ENCODE data around the gene NPAS3. TPM values are rescaled to one million over a fixed set of nuclear protein-coding genes. Genes with fewer than 3 reads are reported as not detected.
A peak's percentile ranks its signal among the peaks of the same experiment; 100 is the strongest.

NPAS3 gene
- total and polyA plus RNA-seq, 2 of the 8 experiments (the other 6 are each of a cell fraction or from before 2014, with no cell fraction given) = 0.11 to 0.60 TPM

DNA sequence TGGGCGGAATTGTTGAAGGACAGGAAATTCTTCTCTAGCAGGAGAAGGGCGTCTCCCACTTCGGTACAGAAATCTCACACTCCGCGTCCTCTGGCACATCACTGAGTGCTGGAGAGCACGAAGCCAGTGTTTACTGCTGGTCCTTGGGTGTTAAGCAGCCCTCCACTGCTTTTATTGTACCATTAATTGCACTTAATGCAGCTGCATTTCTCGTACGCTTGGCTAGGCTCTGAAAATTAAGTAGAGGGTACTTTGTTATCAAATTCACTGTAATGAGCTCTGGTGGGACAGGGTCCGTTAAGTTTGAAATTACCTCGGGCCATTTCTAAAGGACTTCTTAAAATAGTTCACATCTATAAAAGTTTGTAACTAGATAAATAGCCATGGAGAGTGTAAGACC is 411.2 kb downstream of the NPAS3 start:
- no peak overlapping the region for H3K27ac ChIP-seq (ENCODE audit: low read depth, low read length)
- FAIRE-seq (no peak), DNase-seq (ENCODE audit: low read depth in 1 of 2, low spot score in 2 of 2) (no peak)
- no peak overlapping the region for H3K9ac ChIP-seq (replicated peaks in 1 of 4; ENCODE audit: extremely low read depth in 1 of 4, low read depth in 3 of 4, low read length in 3 of 4)
- H4K5ac ChIP-seq (ENCODE audit: insufficient read length, low read depth, low read length) = no peak overlapping the region
- peaks cover 2 to 10% (median 7%) of the 10 kb centered on the region in 4 experiments; a peak in 4 of 7 replicates for H3K4me1 ChIP-seq (replicated peaks in 1 of 4; ENCODE audit: control insufficient read depth in 3 of 4, insufficient read depth in 4 of 4, low read length in 3 of 4)
- no peak overlapping the region for H2AFZ ChIP-seq (ENCODE audit: low read length)
- no peak overlapping the region for H3K18ac ChIP-seq (ENCODE audit: extremely low read depth, low read length)
- H3K36me3 ChIP-seq (ENCODE audit: control insufficient read depth in 2 of 4, insufficient read depth in 4 of 4, low read length in 3 of 4) = no peaks in the 10 kb centered on the region
- H2BK5ac ChIP-seq (ENCODE audit: low read depth, low read length) = no peak overlapping the region
- 0 out of 4 replicates have a peak overlapping the region, but pooled peaks of 1 of the 2 experiments have one; percentile 16 for H3K4me2 ChIP-seq (ENCODE audit: insufficient read depth in 1 of 2, low read depth in 2 of 2, low read length in 2 of 2)
- no peak overlapping the region for H2AK5ac ChIP-seq (ENCODE audit: low read depth, low read length)
- H4K91ac ChIP-seq (replicated peaks; ENCODE audit: insufficient read length, low read length) = no peak overlapping the region
- TF ChIP-seq RNF2 (IDR thresholded peaks at IDR 0.05; ENCODE audit: borderline replicate concordance, low read depth, low read length, missing control alignments, poor library complexity, severe bottlenecking) (no peak), SP1 (IDR thresholded peaks at IDR 0.05; ENCODE audit: low read depth, low read length) (no peak), ASH2L (IDR thresholded peaks at IDR 0.05; ENCODE audit: low read length) (no peak), YY1 (IDR thresholded peaks at IDR 0.05; ENCODE audit: low read depth, low read length) (no peak), EZH2 (IDR thresholded peaks at IDR 0.05; ENCODE audit: low read depth, low read length, severe bottlenecking) (no peak)
- TF ChIP-seq, protein P1, sequence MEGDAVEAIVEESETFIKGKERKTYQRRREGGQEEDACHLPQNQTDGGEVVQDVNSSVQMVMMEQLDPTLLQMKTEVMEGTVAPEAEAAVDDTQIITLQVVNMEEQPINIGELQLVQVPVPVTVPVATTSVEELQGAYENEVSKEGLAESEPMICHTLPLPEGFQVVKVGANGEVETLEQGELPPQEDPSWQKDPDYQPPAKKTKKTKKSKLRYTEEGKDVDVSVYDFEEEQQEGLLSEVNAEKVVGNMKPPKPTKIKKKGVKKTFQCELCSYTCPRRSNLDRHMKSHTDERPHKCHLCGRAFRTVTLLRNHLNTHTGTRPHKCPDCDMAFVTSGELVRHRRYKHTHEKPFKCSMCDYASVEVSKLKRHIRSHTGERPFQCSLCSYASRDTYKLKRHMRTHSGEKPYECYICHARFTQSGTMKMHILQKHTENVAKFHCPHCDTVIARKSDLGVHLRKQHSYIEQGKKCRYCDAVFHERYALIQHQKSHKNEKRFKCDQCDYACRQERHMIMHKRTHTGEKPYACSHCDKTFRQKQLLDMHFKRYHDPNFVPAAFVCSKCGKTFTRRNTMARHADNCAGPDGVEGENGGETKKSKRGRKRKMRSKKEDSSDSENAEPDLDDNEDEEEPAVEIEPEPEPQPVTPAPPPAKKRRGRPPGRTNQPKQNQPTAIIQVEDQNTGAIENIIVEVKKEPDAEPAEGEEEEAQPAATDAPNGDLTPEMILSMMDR (IDR thresholded peaks at IDR 0.05; ENCODE audit: control extremely low read depth in 1 of 3, insufficient read depth in 1 of 3, low read depth in 1 of 3, low read length in 3 of 3) = no peak
- no peaks in the 10 kb centered on the region for H3K23me2 ChIP-seq (ENCODE audit: low read depth, low read length)
- no peaks in the 10 kb centered on the region for H3K9me3 ChIP-seq (ENCODE audit: insufficient read depth in 2 of 2, low read depth in 1 of 2, low read length in 1 of 2)
- POLR2A ChIA-PET (ENCODE audit: partially characterized antibody) = no interaction called here
- no peak overlapping the region for H4K8ac ChIP-seq (ENCODE audit: extremely low read depth, insufficient read depth, low read length)
- H3K23ac ChIP-seq (ENCODE audit: insufficient read length) = no peak overlapping the region
- no peaks in the 10 kb centered on the region for H3K27me3 ChIP-seq (replicated peaks in 1 of 4; ENCODE audit: control insufficient read depth in 3 of 4, extremely low read depth in 1 of 4, insufficient read depth in 3 of 4, low read length in 3 of 4)
- no peak overlapping the region for H3K14ac ChIP-seq (ENCODE audit: insufficient read length)
- H2BK15ac ChIP-seq (ENCODE audit: low read length) = no peak overlapping the region
- no peaks in the 10 kb centered on the region for H3K79me2 ChIP-seq (ENCODE audit: control insufficient read depth in 1 of 2, insufficient read depth in 2 of 2, low read length in 2 of 2)
- no peaks in the 10 kb centered on the region for H3K79me1 ChIP-seq (ENCODE audit: low read depth, low read length)
- CTCF ChIA-PET (ENCODE audit: partially characterized antibody) = interaction anchor here (1.1 kb wide), 1 partner anchor 11 kb away, joined by 3 read pairs; no protein-coding TSS in a partner anchor
- WGBS, 2 experiments (ENCODE audit: extremely low coverage in 1 of 2, insufficient coverage in 1 of 2, insufficient read length in 1 of 2, insufficient replicate concordance in 2 of 2, low coverage in 1 of 2, low lambda C conversion rate in 2 of 2, missing lambda C conversion rate in 1 of 2) = 86% methylated on average over 10 of the region's 10 CpGs; no CpG with 5 or more reads in 1 of the 2 experiments
- no peak overlapping the region for H2BK12ac ChIP-seq (ENCODE audit: low read depth, low read length)
- H3K56ac ChIP-seq (replicated peaks; ENCODE audit: insufficient read length, low read depth, low read length) = no peak overlapping the region
- H2BK20ac ChIP-seq (ENCODE audit: low read length) = 0 out of 2 replicates have a peak overlapping the region, but pooled peaks have one; percentile 37
- H2BK120ac ChIP-seq (replicated peaks; ENCODE audit: low read depth, low read length) = no peak overlapping the region
- H3K4me3 ChIP-seq (ENCODE audit: extremely low read depth in 1 of 4, insufficient read depth in 2 of 4, low read depth in 3 of 4, low read length in 4 of 4) = no peak overlapping the region
- no peaks in the 10 kb centered on the region for H4K20me1 ChIP-seq (replicated peaks in 1 of 2; ENCODE audit: control insufficient read depth in 1 of 2, insufficient read depth in 2 of 2, low read length in 2 of 2)
- no peak overlapping the region for H3K4ac ChIP-seq (replicated peaks; ENCODE audit: insufficient read length, low read depth, low read length)

Data from H1 (cell line).